HG03571 (cell line): ENCODE measurements around the gene HOXA3.

ENCODE experiments used
- ATAC-seq: cut with Tn5 transposase; IDR thresholded peaks from one replicate; pipeline ENCODE4 v1.9.1; 2021; ENCODE audit not compliant: unreplicated experiment

HOXA3 gene

GRCh38 chr7:27131390-27131819 lies 21.0 kb downstream of the HOXA3 start:
- ATAC-seq, result no peak

GRCh38 chr7:27130540-27131389 lies 21.6 kb downstream of the HOXA3 start, which contains the start of gene HOXA4:
TSS of gene HOXA4 (minus strand) at chr7:27130757. CDS start at chr7:27130733, 24 bp downstream.
- ATAC-seq, result no peak

- no peak for ATAC-seq
Observed at GRCh38 chr7:27129729-27130539, 22.4 kb downstream of the HOXA3 start.

- ATAC-seq, result no peak
Observed at GRCh38 chr7:27128776-27129728, 23.3 kb downstream of the HOXA3 start.

- no peak for ATAC-seq
Observed at GRCh38 chr7:27128034-27128433, 24.3 kb downstream of the HOXA3 start.

GRCh38 chr7:27126596-27127327 lies 25.6 kb downstream of the HOXA3 start:
- ATAC-seq, result no peak

- ATAC-seq, result no peak
Observed at GRCh38 chr7:27125986-27126394, 26.4 kb downstream of the HOXA3 start.

- ATAC-seq, result no peak
Observed at GRCh38 chr7:27124902-27125689, 27.3 kb downstream of the HOXA3 start.

- ATAC-seq, result no peak
Observed at GRCh38 chr7:27124096-27124901, 28.1 kb downstream of the HOXA3 start.

GRCh38 chr7:27123477-27124053 lies 28.8 kb downstream of the HOXA3 start:
- no peak for ATAC-seq

- ATAC-seq, result no peak
Observed at GRCh38 chr7:27123007-27123476, 29.3 kb downstream of the HOXA3 start.

GRCh38 chr7:27122077-27122910 lies 30.1 kb downstream of the HOXA3 start:
- ATAC-seq, result no peak

GRCh38 chr7:27121684-27122076 lies 30.7 kb downstream of the HOXA3 start:
- no peak for ATAC-seq

- ATAC-seq, result no peak
Observed at GRCh38 chr7:27119412-27119911, 32.9 kb downstream of the HOXA3 start.

- ATAC-seq, result no peak
Observed at GRCh38 chr7:27118580-27118979, 33.8 kb downstream of the HOXA3 start.

- no peak for ATAC-seq
Observed at GRCh38 chr7:27117887-27118491, 34.4 kb downstream of the HOXA3 start.
